GM23248 (cell line): Measurements from ENCODE around the gene CERKL. TPM values are rescaled to one million over a fixed set of nuclear protein-coding genes. Genes with fewer than 3 reads are reported as not detected.

Source experiments
- DNase-seq: peaks from one replicate; pipeline ENCODE4 v3.0.0-alpha.2; 2015
- H2AFZ ChIP-seq: fragments of 200-600 bp; sonication (generic); 2 replicates; pipeline ENCODE4 v1.6.1; 2016; ENCODE audit warnings: antibody characterized with exemption
- H3F3A ChIP-seq: fragments of 200-600 bp; sonication (generic); 2 replicates; pipeline ENCODE4 v1.6.1; 2016; ENCODE audit warnings: mild to moderate bottlenecking, antibody characterized with exemption, mixed run types; ENCODE audit not compliant: insufficient read depth
- H3K27ac ChIP-seq: fragments of 200-600 bp; sonication (generic); 2 replicates; pipeline ENCODE4 v1.5.1; 2016; ENCODE audit warnings: mild to moderate bottlenecking
- H3K27me3 ChIP-seq: fragments of 200-600 bp; sonication (generic); replicated peaks from 2 replicates; pipeline ENCODE4 v1.6.1; 2016; ENCODE audit warnings: mild to moderate bottlenecking; ENCODE audit not compliant: insufficient read depth
- H3K36me3 ChIP-seq: fragments of 200-600 bp; sonication (generic); 2 replicates; pipeline ENCODE4 v1.6.1; 2016; ENCODE audit warnings: low read depth, mild to moderate bottlenecking
- H3K4me1 ChIP-seq: fragments of 200-600 bp; sonication (generic); 2 replicates; pipeline ENCODE4 v1.6.1; 2016; ENCODE audit warnings: mild to moderate bottlenecking; ENCODE audit not compliant: insufficient read depth
- H3K4me2 ChIP-seq: fragments of 200-600 bp; sonication (generic); one replicate; pipeline ENCODE4 v1.6.1; 2016; ENCODE audit warnings: mild to moderate bottlenecking; ENCODE audit not compliant: unreplicated experiment
- H3K4me3 ChIP-seq: fragments of 200-600 bp; sonication (generic); 2 replicates; pipeline ENCODE4 v1.5.1; 2016; ENCODE audit warnings: mild to moderate bottlenecking
- H3K79me2 ChIP-seq: fragments of 200-600 bp; sonication (generic); 2 replicates; pipeline ENCODE4 v1.6.1; 2016; ENCODE audit warnings: mild to moderate bottlenecking; ENCODE audit not compliant: insufficient read depth
- H3K9ac ChIP-seq: fragments of 200-600 bp; sonication (generic); 2 replicates; pipeline ENCODE4 v1.6.1; 2016; ENCODE audit warnings: mild to moderate bottlenecking
- H3K9me2 ChIP-seq: fragments of 200-600 bp; sonication (generic); 2 replicates; pipeline ENCODE4 v1.6.1; 2016; ENCODE audit warnings: mixed run types, mild to moderate bottlenecking, moderate library complexity; ENCODE audit not compliant: insufficient read depth
- H3K9me3 ChIP-seq: fragments of 200-600 bp; sonication (generic); one replicate; pipeline ENCODE4 v1.6.1; 2017; ENCODE audit warnings: low read depth
- H4K20me1 ChIP-seq: fragments of 200-600 bp; sonication (generic); 2 replicates; pipeline ENCODE4 v1.6.0; 2016; ENCODE audit not compliant: insufficient read depth
- EZH2 ChIP-seq: fragments of 200-600 bp; sonication (generic); IDR thresholded peaks from 2 replicates; pipeline ENCODE4 v1.6.1; 2018; ENCODE audit warnings: antibody characterized with exemption, mild to moderate bottlenecking; ENCODE audit not compliant: insufficient read depth, poor library complexity, severe bottlenecking
- EZH2phosphoT487 ChIP-seq: fragments of 200-600 bp; sonication (generic); IDR thresholded peaks from 2 replicates; pipeline ENCODE4 v1.6.1; 2018; ENCODE audit warnings: antibody characterized with exemption, moderate library complexity, mild to moderate bottlenecking, low read depth; ENCODE audit not compliant: insufficient read depth
- WGBS, 2 experiments: methylation state at CpG; one replicate each; pipeline ENCODE4 v1.1.6; 2015 to 2017; ENCODE audit warnings: low lambda C conversion rate in 2 of 2, low coverage in 1 of 2; ENCODE audit errors: missing lambda C conversion rate in 2 of 2; 5-methylcytosine and 5-hydroxymethylcytosine counted together
- in situ Hi-C: fragments of 300-500 bp; cut with MboI; formaldehyde crosslinking; loops from 2 replicates; pipeline ENCODE4 v1.15.0; 2020
- polyA plus RNA-seq: library from polyadenylated mRNA; unstranded; fragments of >200 nt; fragmentation: Nextera tagmentation; extraction: Ambion mirVana; gene quantifications from 2 replicates; pipeline ENCODE4 v1.2.1, GENCODE V29; 2016
- total RNA-seq: library from RNA; depleted of rRNA; stranded (reverse); fragments of >200 nt; shearing (Covaris generic); gene quantifications from 2 replicates; pipeline ENCODE4 v1.2.3, GENCODE V29; 2014

The CERKL gene
- total and polyA plus RNA-seq, 2 experiments from 2014 or later = 5.2 TPM; not detected in 1

GRCh38 chr2:181578829-181579228, 78.1 kb downstream of the CERKL start:
- Histone ChIP-seq H4K20me1 (no peaks in the 10 kb centered on the region), H3K79me2 (no peaks in the 10 kb centered on the region), H2AFZ (no peak overlapping the region), H3K9me2 (no peaks in the 10 kb centered on the region), H3K4me3 (no peak overlapping the region), H3F3A (no peaks in the 10 kb centered on the region), H3K4me2 (no peak overlapping the region), H3K9ac (no peak overlapping the region), H3K36me3 (no peaks in the 10 kb centered on the region), H3K9me3 (no peaks in the 10 kb centered on the region), H3K27me3 (peaks cover 5% of the 10 kb centered on the region; the same call in 1 of the 2 replicates), H3K4me1 (no peaks in the 10 kb centered on the region), H3K27ac (no peak overlapping the region)
- 51 to 54% methylated on average over 3 of the region's 3 CpGs for WGBS, 2 experiments
- no peak for DNase-seq
- in situ Hi-C loops = loop anchor here (10.0 kb wide), 1 partner anchor 136 kb away; no protein-coding TSS in a partner anchor
- TF ChIP-seq EZH2phosphoT487 (no peak), EZH2 (no peak)

GRCh38 chr2:181576431-181576830, 80.5 kb downstream of the CERKL start:
- Histone ChIP-seq H3K27me3 (peaks cover 5% of the 10 kb centered on the region; the same call in 1 of the 2 replicates), H4K20me1 (no peaks in the 10 kb centered on the region), H3K4me3 (no peak overlapping the region), H3K79me2 (no peaks in the 10 kb centered on the region), H3F3A (no peaks in the 10 kb centered on the region), H3K4me1 (no peaks in the 10 kb centered on the region), H3K9ac (no peak overlapping the region), H3K9me3 (no peaks in the 10 kb centered on the region), H2AFZ (no peak overlapping the region), H3K9me2 (no peaks in the 10 kb centered on the region), H3K4me2 (no peak overlapping the region), H3K36me3 (no peaks in the 10 kb centered on the region), H3K27ac (no peak overlapping the region)
- no peak for DNase-seq
- in situ Hi-C loops = loop anchor here (10.0 kb wide), 1 partner anchor 138 kb away; no protein-coding TSS in a partner anchor
- WGBS, 2 experiments = 67 to 72% methylated on average over 5 of the region's 5 CpGs
- TF ChIP-seq EZH2 (no peak), EZH2phosphoT487 (no peak)

DNA sequence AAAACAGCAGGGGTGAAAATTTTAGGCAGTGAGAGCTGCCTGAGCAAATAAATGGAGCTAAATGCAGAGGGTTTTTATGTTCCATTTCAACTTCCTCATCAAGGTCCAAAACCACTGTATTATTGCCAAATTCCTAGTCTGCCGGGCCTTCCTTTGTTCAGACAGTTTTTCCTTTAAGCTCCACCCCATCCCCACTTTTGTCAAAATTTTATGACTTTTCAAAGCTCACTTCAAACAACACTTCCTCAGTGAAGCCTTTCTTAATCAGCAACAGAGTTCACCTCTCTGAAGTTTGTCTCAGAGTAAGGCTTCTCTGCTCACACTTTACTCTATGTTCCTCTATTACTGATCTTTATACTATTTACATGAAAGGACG, 81.3 kb downstream of the CERKL start:
- no peaks in the 10 kb centered on the region for H3K9me2 ChIP-seq
- no peak overlapping the region for H3K9ac ChIP-seq
- no peak overlapping the region for H2AFZ ChIP-seq
- no peaks in the 10 kb centered on the region for H3K9me3 ChIP-seq
- H3K36me3 ChIP-seq = no peaks in the 10 kb centered on the region
- H3K4me1 ChIP-seq = no peaks in the 10 kb centered on the region
- no peaks in the 10 kb centered on the region for H3F3A ChIP-seq
- H3K27ac ChIP-seq = no peak overlapping the region
- in situ Hi-C loops = loop anchor here (10.0 kb wide), 1 partner anchor 139 kb away; no protein-coding TSS in a partner anchor
- TF ChIP-seq EZH2phosphoT487 = no peak
- no peak overlapping the region for H3K4me3 ChIP-seq
- DNase-seq = no peak
- H3K79me2 ChIP-seq = no peaks in the 10 kb centered on the region
- H3K4me2 ChIP-seq = no peak overlapping the region
- WGBS, 2 experiments = 29 to 37% methylated on average over 2 of the region's 2 CpGs
- H3K27me3 ChIP-seq = peaks cover 5% of the 10 kb centered on the region; the same call in 1 of the 2 replicates
- no peaks in the 10 kb centered on the region for H4K20me1 ChIP-seq

DNA sequence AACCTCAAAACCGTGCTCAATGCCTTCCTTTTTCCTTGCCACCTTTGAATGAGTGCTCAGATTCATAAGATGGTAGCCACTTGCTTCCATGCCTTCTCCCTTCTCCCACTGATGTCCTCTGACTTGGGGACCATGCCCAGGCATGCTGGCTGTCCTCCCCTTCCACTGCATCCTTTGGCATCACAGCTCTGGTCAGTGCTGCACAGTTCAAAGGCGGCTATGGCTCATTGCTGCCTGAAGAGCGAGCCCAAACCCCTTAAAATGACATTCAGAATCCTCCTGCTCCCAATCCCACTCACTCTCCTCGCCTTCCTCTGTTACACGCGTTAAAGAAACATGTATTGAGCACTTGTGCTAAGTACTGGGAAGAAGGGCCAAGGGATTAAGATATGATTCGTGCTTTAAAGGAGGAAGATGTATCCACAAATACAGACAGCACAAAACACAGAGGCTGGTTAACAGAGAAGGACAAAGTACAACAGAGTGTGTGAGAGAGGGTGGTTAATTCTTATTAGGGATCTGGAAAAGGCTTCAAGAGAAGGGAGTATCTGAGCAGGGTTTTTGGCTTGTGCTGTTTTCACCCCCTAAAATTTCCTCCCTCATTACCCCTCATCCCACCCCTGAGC, 81.8 kb downstream of the CERKL start:
- in situ Hi-C loops = loop anchor here (10.0 kb wide), 1 partner anchor 140 kb away; no protein-coding TSS in a partner anchor
- Histone ChIP-seq H3K4me2 (no peak overlapping the region), H3K9me3 (no peaks in the 10 kb centered on the region), H3K9ac (no peak overlapping the region), H3K4me3 (no peak overlapping the region), H3K27ac (no peak overlapping the region), H3K79me2 (no peaks in the 10 kb centered on the region), H3K4me1 (no peaks in the 10 kb centered on the region), H3K27me3 (peaks cover 5% of the 10 kb centered on the region; the same call in 1 of the 2 replicates), H3K9me2 (no peaks in the 10 kb centered on the region), H3F3A (no peaks in the 10 kb centered on the region), H4K20me1 (no peaks in the 10 kb centered on the region), H3K36me3 (no peaks in the 10 kb centered on the region), H2AFZ (no peak overlapping the region)
- 57 to 64% methylated on average over 7 of the region's 7 CpGs for WGBS, 2 experiments
- DNase-seq = no peak
- no peak for TF ChIP-seq EZH2
